Measurements from ENCODE around the gene CGN.

- TF ChIP-seq CTCF (IDR thresholded peaks at IDR 0.05; ENCODE audit: borderline replicate concordance, extremely low read depth, low read length, poor library complexity, severe bottlenecking): no peak
- no peak for TF ChIP-seq EZH2 (IDR thresholded peaks at IDR 0.05; ENCODE audit: borderline replicate concordance, low read depth, low read length, severe bottlenecking)
Observed at GRCh38 chr1:151477066-151477465, 34.1 kb upstream of the CGN start.
